ENCODE measurements around the gene PIAS1. TPM values are rescaled to one million over a fixed set of nuclear protein-coding genes. Genes with fewer than 3 reads are reported as not detected.

Gene PIAS1
- total RNA-seq (2022; extraction: Qiagen RNA extraction; ENCODE audit: low read depth) = 14.2 to 21.6 TPM (median 17.0 TPM) in 5 replicates

DNA sequence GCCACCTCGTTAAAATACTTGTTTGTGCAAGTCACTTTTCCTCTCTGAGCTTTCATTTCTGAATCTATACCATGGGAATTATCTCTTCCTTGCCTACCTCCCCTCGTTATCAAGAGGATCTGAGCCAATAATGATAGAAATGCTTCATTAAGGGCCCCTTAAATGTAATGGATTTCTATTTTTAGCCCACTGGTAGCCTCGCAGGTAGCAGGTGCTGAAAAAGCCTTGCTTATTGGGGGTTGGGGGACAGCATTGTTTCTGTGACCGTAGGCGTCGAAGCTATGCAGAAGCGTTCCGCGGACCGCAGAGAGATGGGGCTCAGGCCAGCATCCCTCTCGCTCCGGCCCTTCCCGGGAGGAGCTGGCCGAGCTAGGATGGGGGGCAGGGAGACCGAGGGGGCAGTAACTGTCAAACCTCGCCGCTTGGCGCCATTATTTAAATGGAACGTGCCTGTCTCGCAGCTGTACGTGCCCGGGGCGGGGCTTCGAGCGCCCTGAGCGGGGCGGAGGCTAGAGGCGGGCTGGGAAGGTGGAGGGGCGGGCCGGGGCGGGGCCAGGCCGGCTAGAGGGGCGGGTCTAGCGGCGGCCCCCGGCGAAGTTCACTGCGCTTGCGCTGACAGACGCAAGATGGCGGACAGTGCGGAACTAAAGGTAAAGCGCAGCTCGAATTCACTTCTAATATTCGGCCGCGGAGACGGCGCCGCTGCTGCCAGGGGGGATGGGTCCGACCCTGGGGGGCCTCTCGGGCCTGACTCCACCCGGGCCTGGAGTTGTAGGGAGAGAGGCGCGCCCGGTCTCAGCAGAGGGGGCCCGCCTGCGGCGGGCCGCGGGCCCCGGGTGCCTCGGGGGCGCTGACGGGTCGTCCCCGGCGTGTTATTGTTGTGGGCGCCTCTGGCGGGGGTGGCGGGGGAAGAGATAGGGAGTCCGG is at the start of gene PIAS1:
Gene PIAS1 (plus strand): TSS at position 615 of the 927 bp plus-strand sequence. CDS start 12 bp downstream, at position 627.

DNA sequence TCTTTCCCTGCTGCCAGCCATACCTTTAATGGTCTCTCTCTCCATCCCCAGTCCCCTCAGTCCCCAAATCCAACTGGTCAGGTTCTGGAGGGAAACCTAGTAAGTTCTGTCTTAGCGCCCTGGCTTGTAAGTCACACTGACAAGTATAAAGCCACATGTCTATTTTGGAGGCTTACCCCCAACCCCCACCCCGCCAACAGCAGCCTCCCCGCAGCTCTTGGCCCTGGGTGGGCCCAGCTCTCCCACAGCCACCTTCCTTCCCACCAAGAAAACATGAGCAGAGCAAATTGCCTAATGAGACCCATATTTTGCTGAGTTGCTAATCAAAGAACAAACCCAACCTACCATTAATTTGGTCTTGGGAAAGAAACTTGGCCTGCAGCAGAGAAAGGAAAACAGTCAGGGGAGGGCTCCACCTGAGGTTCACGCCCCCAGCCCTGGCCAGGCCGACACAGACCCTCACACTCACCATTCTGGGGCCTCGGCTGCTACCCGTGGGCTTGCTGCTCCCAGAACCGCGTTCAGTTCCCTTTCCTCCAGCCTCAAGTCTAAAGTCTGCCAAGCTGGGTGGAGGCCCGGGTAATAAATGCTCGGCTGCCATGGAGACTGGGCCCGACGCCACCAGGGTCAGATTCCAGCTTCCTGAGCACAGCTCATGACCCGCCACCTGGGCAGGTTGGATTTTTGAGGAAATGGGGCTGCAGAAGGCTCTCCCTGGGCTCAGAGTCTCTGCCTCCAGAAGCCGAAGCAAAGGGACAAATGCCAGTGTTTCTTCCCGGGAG is 150.9 kb downstream of the PIAS1 start, which contains the start of gene CALML4:
Gene CALML4 (minus strand): TSS at position 557 of the 782 bp plus-strand sequence. CDS start 85 bp downstream, at position 472.

DNA sequence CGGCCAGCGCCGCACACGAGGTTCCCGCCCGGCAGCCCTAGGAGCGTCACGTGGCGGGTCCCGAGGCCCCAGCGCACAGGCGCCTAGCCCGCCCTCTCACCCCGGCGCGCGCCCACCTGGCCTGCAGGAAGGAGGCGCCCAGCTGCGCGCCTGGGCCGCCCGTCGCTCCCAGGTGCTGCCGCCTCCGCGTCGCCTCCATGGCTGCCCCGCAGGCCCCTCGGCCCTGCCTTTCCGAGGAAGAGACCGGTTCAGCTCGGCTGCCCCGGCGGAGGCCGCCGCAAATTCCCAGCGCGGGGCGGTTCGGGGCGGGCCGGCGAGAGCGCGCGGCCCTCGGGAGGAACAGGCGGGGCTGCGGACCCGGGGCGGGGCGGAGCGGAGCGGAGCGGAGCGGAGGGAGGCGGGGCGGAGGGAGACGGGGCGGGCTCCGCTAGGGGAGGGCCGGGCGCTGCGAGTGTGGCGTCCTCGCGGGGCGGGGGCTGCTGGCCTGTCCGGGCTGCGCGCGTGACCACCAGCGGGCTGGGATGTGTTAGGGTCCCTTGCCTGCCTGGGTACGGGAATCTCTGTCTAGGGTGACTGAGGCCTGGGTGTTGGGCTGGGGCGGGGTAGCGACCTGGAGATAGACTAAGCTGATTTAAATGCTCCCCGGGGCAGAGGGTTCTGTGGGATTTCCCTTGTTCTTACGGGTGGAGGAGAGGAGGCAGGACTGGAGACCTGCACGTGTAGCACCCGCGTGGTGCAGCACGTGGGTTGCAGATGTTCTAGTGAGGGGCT is 175.5 kb downstream of the PIAS1 start, which contains the start of gene CLN6:
Gene CLN6 (minus strand): TSS at position 343 of the 771 bp plus-strand sequence. CDS start 144 bp downstream, at position 199.

Other genes starting within 250 kb of the PIAS1 start
- 0.02 to 0.03 TPM in 2 of 5 replicates, not detected in the others for gene SKOR1, start 228.8 kb upstream of the PIAS1 start, total RNA-seq (2022; extraction: Qiagen RNA extraction; ENCODE audit: low read depth)
- not detected in 5 replicates for gene RNU6-1, start 214.3 kb upstream of the PIAS1 start, total RNA-seq (2022; extraction: Qiagen RNA extraction; ENCODE audit: low read depth)
- gene CALML4, start 151.0 kb downstream of the PIAS1 start, total RNA-seq (2022; extraction: Qiagen RNA extraction; ENCODE audit: low read depth) = 7.2 to 11.3 TPM (median 9.5 TPM) in 5 replicates
- gene CLN6, start 175.4 kb downstream of the PIAS1 start, total RNA-seq (2022; extraction: Qiagen RNA extraction; ENCODE audit: low read depth) = 60.4 to 85.0 TPM (median 79.6 TPM) in 5 replicates
- gene FEM1B, start 223.4 kb downstream of the PIAS1 start, total RNA-seq (2022; extraction: Qiagen RNA extraction; ENCODE audit: low read depth) = 17.8 to 26.1 TPM (median 23.3 TPM) in 5 replicates